Measurements from ENCODE around the gene LHCGR. TPM values are rescaled to one million over a fixed set of nuclear protein-coding genes. Genes with fewer than 3 reads are reported as not detected.

Gene LHCGR
- total RNA-seq, 1 donor from 2014 or later: 0.16 TPM

DNA sequence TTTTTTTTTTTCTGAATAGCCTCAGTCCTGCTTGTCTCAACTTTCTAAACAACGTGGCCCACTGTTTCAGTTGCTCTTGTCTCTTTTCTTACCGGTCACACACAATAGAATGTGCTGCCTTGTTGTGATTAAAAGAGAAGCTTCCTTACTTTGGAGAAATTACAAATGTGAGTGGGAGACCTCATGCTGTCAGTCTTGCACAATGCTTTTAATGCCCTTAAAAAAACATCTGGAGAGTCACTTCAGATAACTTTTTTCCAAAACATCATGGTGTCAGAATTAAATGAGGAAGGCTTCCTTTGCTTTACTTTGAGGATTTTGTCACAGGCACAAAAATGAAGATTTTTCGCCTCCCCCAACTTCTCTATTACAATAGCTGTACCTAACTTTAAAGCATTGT lies 37.7 kb downstream of the LHCGR start:
- Histone ChIP-seq H3K27ac (replicated peaks) (no peak overlapping the region), H3K4me3 (no peak overlapping the region), H3K27me3 (ENCODE audit: low read depth) (no peaks in the 10 kb centered on the region), H3K4me1 (peaks cover 17% of the 10 kb centered on the region), H3K9me3 (replicated peaks) (no peaks in the 10 kb centered on the region), H3K36me3 (no peaks in the 10 kb centered on the region)
- TF ChIP-seq, protein P1, sequence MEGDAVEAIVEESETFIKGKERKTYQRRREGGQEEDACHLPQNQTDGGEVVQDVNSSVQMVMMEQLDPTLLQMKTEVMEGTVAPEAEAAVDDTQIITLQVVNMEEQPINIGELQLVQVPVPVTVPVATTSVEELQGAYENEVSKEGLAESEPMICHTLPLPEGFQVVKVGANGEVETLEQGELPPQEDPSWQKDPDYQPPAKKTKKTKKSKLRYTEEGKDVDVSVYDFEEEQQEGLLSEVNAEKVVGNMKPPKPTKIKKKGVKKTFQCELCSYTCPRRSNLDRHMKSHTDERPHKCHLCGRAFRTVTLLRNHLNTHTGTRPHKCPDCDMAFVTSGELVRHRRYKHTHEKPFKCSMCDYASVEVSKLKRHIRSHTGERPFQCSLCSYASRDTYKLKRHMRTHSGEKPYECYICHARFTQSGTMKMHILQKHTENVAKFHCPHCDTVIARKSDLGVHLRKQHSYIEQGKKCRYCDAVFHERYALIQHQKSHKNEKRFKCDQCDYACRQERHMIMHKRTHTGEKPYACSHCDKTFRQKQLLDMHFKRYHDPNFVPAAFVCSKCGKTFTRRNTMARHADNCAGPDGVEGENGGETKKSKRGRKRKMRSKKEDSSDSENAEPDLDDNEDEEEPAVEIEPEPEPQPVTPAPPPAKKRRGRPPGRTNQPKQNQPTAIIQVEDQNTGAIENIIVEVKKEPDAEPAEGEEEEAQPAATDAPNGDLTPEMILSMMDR (IDR thresholded peaks at IDR 0.05; ENCODE audit: borderline replicate concordance): no peak
- no peak for DNase-seq
- intact Hi-C loops (cut with micrococcal nuclease): no loop called here

DNA sequence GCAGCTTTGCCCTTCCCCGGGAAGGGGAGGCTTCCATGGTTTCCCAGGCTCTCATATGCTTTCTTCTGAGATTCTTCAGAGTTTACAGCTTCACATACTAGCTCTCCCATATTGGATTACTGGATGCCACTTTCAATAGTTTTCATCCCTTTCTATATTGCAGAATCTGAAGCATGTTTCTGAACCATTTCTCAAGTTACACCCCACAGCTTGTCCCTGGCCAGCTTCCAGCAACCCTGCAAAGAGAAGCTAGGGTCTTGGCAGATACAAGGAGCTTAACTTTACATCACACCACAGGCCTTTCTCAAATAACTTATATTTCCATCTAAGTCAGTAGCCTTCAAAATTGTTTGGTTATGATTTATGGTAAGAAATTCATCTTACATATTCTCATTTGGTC lies 39.6 kb downstream of the LHCGR start:
- no peaks in the 10 kb centered on the region for H3K36me3 ChIP-seq
- no peak overlapping the region for H3K27ac ChIP-seq (replicated peaks)
- DNase-seq: no peak
- no peak overlapping the region for H3K4me3 ChIP-seq
- no peaks in the 10 kb centered on the region for H3K27me3 ChIP-seq (ENCODE audit: low read depth)
- intact Hi-C loops (cut with micrococcal nuclease): no loop called here
- no peaks in the 10 kb centered on the region for H3K9me3 ChIP-seq (replicated peaks)
- TF ChIP-seq, protein P1 (IDR thresholded peaks at IDR 0.05; ENCODE audit: borderline replicate concordance): no peak
- H3K4me1 ChIP-seq: peaks cover 17% of the 10 kb centered on the region

DNA sequence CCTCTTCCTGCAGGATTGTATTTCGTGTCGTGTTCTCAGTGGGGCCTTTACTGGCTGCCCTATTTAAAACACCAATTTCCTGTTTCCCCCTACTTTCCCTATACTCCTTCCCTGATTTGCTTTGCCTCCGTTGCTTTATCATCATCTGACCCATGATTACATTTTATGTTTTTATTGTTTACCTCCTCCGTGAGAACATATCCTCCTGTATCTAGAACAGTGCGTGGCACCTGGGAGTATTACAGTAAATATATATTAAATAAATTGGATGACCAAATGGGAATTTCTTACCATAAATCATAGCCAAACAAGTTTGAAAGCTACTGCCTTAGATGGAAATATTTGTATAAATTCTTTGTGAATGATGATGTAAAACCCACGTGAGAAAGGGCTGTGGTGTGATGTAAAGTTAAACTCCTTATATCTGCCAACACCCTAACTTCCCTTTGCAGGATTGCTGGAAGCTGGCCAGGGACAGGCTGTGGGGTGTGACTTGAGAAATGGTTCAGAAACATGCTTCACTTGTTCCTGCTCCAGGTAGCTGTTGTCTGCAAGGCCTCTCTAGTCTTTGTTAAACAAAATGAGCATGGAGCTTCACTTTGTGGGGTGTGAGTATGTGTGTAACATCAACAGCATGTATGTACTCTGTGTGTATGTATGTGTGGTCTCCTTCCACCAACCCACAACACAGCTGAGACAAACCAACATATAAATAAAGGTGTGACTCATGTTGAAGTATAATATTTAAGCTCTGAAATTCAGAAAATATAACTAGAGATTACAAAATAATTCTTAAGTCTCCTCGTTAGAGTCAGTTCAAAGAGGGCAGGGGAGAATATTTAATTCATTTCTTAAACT lies 40.3 kb downstream of the LHCGR start:
- H3K4me3 ChIP-seq: no peak overlapping the region
- H3K4me1 ChIP-seq: peaks cover 17% of the 10 kb centered on the region
- no peaks in the 10 kb centered on the region for H3K36me3 ChIP-seq
- DNase-seq: peak; percentile 21
- TF ChIP-seq, protein P1 (IDR thresholded peaks at IDR 0.05; ENCODE audit: borderline replicate concordance): no peak
- no peaks in the 10 kb centered on the region for H3K9me3 ChIP-seq (replicated peaks)
- intact Hi-C loops (cut with micrococcal nuclease): no loop called here
- no peaks in the 10 kb centered on the region for H3K27me3 ChIP-seq (ENCODE audit: low read depth)
- H3K27ac ChIP-seq (replicated peaks): no peak overlapping the region

DNA sequence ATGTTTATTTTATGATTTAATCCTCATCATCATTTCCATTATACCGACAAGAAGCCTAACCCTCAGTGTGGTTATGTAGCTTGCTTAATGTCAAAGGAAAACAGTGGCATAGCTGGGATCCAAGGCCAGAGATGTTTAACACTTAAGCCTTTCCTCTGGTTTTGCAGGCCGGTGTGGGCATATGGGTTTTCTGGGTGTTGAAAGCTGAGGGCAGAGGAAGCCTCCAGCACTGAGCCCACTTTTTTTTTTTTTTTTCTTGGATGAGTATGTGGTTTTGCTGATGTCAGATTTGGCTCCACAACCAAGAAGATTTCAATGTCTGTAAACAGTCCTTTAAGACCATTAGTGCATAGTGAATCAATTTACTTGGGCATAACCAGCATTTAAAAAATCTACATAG lies 41.3 kb downstream of the LHCGR start:
- DNase-seq: no peak
- Histone ChIP-seq H3K27ac (replicated peaks) (no peak overlapping the region), H3K9me3 (replicated peaks) (no peaks in the 10 kb centered on the region), H3K4me3 (no peak overlapping the region), H3K36me3 (no peaks in the 10 kb centered on the region), H3K4me1 (peaks cover 17% of the 10 kb centered on the region), H3K27me3 (ENCODE audit: low read depth) (no peaks in the 10 kb centered on the region)
- intact Hi-C loops (cut with micrococcal nuclease): no loop called here
- TF ChIP-seq, protein P1 (IDR thresholded peaks at IDR 0.05; ENCODE audit: borderline replicate concordance): no peak

DNA sequence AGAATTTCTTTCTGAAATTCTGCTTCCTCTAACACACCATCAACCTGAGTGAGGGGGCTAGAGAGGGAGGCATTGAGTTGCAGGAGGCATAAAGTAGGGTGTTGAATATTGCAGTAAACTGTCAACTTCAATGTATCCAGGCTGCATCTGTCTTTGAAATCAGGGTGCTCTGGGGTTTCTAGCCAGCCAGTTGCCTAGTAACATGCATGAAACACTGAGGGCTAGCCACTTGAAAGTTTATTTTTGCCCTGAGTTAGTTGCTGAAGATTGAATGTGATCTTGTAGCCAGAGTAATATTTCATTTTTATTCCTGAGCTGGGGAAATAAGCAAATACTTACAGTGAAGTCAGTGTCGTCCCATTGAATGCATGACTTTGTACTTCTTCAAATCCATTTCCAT lies 41.9 kb downstream of the LHCGR start:
- TF ChIP-seq, protein P1 (IDR thresholded peaks at IDR 0.05; ENCODE audit: borderline replicate concordance): no peak
- Histone ChIP-seq H3K27me3 (ENCODE audit: low read depth) (no peaks in the 10 kb centered on the region), H3K36me3 (no peaks in the 10 kb centered on the region), H3K4me3 (no peak overlapping the region), H3K27ac (replicated peaks) (no peak overlapping the region), H3K4me1 (peaks cover 17% of the 10 kb centered on the region), H3K9me3 (replicated peaks) (no peaks in the 10 kb centered on the region)
- intact Hi-C loops (cut with micrococcal nuclease): no loop called here
- no peak for DNase-seq
